Measurements from ENCODE around the gene CASD1. TPM values are rescaled to one million over a fixed set of nuclear protein-coding genes. Genes with fewer than 3 reads are reported as not detected.

The CASD1 gene
- total RNA-seq (ENCODE audit: low replicate concordance) = 13.2 and 30.2 TPM in 2 replicates
- long read RNA-seq, partial matches to known transcripts = 5 of 8 reads
- long read RNA-seq, other reads (novel, unspliced or antisense) = 1 of 8 reads

GRCh38 chr7:94509264-94509886, at the start of gene CASD1:
TSS of gene CASD1 (plus strand) at chr7:94509809. CDS start at chr7:94510085, 276 bp downstream.
- Mint-ChIP-seq H3K36me3 (no peaks in the 10 kb centered on the region), H3K4me1 (ENCODE audit: unreplicated experiment) (peaks cover 38% of the 10 kb centered on the region), H3K9me3 (no peaks in the 10 kb centered on the region), H3K27me3 (no peaks in the 10 kb centered on the region), H3K4me3 (peak within 1 kb of the TSS; percentile 91), H3K27ac (peak within 1 kb of the TSS; percentile 91)
- DNase-seq (ENCODE audit: extremely low spot score, unreplicated experiment) = no peak
- no peak for TF ChIP-seq CTCF (conservative IDR thresholded peaks at IDR 0.05)

DNA sequence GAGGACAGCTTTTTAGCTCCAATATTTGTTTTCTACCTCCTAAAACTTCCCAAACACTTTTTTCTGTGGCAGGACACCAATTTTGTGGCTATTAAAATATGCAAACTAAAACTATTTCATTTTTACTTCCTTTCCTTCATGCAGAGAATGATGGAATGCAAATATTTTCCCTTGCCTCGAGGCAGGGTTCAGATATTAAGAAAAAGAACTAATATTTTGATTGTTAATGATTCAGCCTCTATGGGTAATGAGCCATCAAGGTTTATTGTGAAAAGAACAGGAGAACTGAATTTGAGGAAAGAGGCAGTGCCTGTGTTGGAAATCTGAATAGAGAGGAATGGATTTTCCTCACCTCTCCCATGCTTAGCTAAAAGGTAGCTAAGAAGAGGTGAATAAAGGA, 43.1 kb upstream of the CASD1 start:
- Mint-ChIP-seq H3K27ac (no peak overlapping the region), H3K9me3 (peaks cover 5% of the 10 kb centered on the region), H3K4me1 (ENCODE audit: unreplicated experiment) (no peaks in the 10 kb centered on the region), H3K27me3 (no peaks in the 10 kb centered on the region), H3K4me3 (no peak overlapping the region), H3K36me3 (no peaks in the 10 kb centered on the region)
- no peak for DNase-seq (ENCODE audit: extremely low spot score, unreplicated experiment)
- no peak for TF ChIP-seq CTCF (conservative IDR thresholded peaks at IDR 0.05)

DNA sequence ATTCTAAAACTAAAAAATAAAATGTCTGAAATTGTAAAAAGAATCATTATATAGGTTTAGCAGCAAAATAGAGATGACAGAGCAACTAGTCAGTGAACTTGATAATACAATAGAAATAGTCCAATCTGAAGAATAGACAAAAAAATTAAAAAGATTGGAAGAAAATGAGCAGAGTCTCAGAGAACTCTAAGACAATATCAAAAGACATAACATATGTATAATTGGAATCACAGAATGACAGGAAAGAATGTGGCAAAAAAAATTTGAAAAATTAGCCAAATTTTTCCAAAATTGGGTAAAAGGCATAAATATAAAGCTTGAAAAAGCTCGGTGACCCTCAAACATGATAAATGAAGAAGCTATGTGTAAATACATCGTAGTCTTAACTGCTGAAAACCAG, 38.0 kb upstream of the CASD1 start:
- no peak overlapping the region for H3K27ac Mint-ChIP-seq
- H3K36me3 Mint-ChIP-seq = no peaks in the 10 kb centered on the region
- no peak for DNase-seq (ENCODE audit: extremely low spot score, unreplicated experiment)
- no peaks in the 10 kb centered on the region for H3K4me1 Mint-ChIP-seq (ENCODE audit: unreplicated experiment)
- no peaks in the 10 kb centered on the region for H3K27me3 Mint-ChIP-seq
- H3K9me3 Mint-ChIP-seq = peaks cover 5% of the 10 kb centered on the region
- no peak overlapping the region for H3K4me3 Mint-ChIP-seq
- TF ChIP-seq CTCF (conservative IDR thresholded peaks at IDR 0.05) = no peak

DNA sequence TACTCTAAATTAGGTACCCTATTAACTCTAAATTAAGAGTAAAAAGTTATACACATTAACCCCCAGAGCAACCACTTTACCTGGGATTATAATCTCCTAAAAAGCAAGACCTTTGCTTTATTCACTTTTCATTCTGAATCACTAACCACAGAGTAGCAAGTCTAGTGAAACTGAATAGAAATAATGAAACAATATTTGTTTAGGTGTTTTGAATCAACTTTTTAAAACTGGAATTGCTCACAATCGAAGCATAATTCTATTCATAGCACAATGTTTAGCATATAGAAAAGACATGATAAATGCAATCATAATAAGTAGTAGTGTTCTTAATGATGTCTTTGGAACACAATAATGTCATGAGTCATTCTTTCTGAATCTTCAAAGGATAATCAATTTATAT, 37.0 kb upstream of the CASD1 start:
- no peaks in the 10 kb centered on the region for H3K27me3 Mint-ChIP-seq
- H3K9me3 Mint-ChIP-seq = peaks cover 5% of the 10 kb centered on the region
- no peak for TF ChIP-seq CTCF (conservative IDR thresholded peaks at IDR 0.05)
- no peaks in the 10 kb centered on the region for H3K36me3 Mint-ChIP-seq
- H3K4me1 Mint-ChIP-seq (ENCODE audit: unreplicated experiment) = no peaks in the 10 kb centered on the region
- no peak overlapping the region for H3K27ac Mint-ChIP-seq
- no peak for DNase-seq (ENCODE audit: extremely low spot score, unreplicated experiment)
- H3K4me3 Mint-ChIP-seq = no peak overlapping the region

DNA sequence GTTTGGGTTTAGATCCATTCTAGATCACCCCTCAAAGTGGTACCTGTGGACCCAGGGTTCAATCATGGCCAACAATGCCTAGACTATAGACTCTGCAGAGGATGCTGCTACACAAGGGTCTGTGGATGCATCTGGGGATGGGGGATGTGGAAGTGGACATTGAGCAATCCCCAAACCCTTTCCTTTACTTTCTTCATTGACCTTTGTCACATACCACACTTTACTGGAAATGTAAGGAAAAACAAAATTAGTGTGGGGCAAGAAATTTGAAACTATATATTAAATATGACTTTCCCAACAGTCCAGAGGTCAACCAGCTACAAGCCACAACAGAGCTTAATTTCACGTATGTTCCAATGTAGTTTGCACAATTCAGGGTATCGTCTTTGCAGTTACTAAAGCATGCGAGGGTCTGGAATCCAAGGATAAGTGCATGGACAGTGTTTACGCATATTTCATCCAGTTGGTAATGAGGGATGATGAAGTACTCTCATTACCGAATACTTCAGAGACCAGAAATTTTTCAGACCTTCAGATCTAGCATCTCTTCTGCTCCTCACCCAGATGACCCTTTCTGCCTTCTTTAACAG, 33.3 kb upstream of the CASD1 start:
- no peak overlapping the region for H3K4me3 Mint-ChIP-seq
- DNase-seq (ENCODE audit: extremely low spot score, unreplicated experiment) = no peak
- no peaks in the 10 kb centered on the region for H3K4me1 Mint-ChIP-seq (ENCODE audit: unreplicated experiment)
- no peaks in the 10 kb centered on the region for H3K36me3 Mint-ChIP-seq
- H3K9me3 Mint-ChIP-seq = no peaks in the 10 kb centered on the region
- no peaks in the 10 kb centered on the region for H3K27me3 Mint-ChIP-seq
- H3K27ac Mint-ChIP-seq = no peak overlapping the region
- no peak for TF ChIP-seq CTCF (conservative IDR thresholded peaks at IDR 0.05)
